HepG2 (cell line): ENCODE data around the gene RPTOR. TPM values are rescaled to one million over a fixed set of nuclear protein-coding genes. Genes with fewer than 3 reads are reported as not detected.

Source experiments
- ARID2 ChIP-seq: sonication (generic); formaldehyde crosslinking; IDR thresholded peaks from 2 replicates; pipeline ENCODE4 v1.8.1; 2022; ENCODE audit warnings: mild to moderate bottlenecking, missing genetic modification reagents, borderline replicate concordance
- BCL6 ChIP-seq: IDR thresholded peaks from 2 replicates; pipeline ENCODE4 v1.6.1; 2016; ENCODE audit warnings: missing genetic modification reagents, missing compliant biosample characterization
- CEBPG ChIP-seq: IDR thresholded peaks from 2 replicates; pipeline ENCODE4 v1.6.1; 2016
- GZF1 ChIP-seq: sonication (generic); formaldehyde crosslinking; IDR thresholded peaks from 2 replicates; pipeline ENCODE4 v1.5.1; 2020; ENCODE audit warnings: mild to moderate bottlenecking, missing genetic modification reagents
- KIAA2018 ChIP-seq: sonication (generic); formaldehyde crosslinking; IDR thresholded peaks from 2 replicates; pipeline ENCODE4 v1.5.0; 2020; ENCODE audit warnings: mild to moderate bottlenecking, missing genetic modification reagents, borderline replicate concordance
- MATR3 ChIP-seq: sonication (generic); formaldehyde crosslinking; IDR thresholded peaks from 2 replicates; pipeline ENCODE4 v1.4.0; 2020; ENCODE audit warnings: missing genetic modification reagents
- MYC ChIP-seq: sonication (generic); formaldehyde crosslinking; IDR thresholded peaks from 2 replicates; pipeline ENCODE4 v1.9.0; 2021; ENCODE audit warnings: missing genetic modification reagents, borderline replicate concordance
- ZNF275 ChIP-seq: sonication (generic); formaldehyde crosslinking; IDR thresholded peaks from 2 replicates; pipeline ENCODE4 v1.8.0; 2022; ENCODE audit warnings: missing genetic modification reagents, mild to moderate bottlenecking, inconsistent platforms, borderline replicate concordance
- ZNF292 ChIP-seq: sonication (generic); formaldehyde crosslinking; IDR thresholded peaks from 2 replicates; pipeline ENCODE4 v1.8.1; 2022; ENCODE audit warnings: mild to moderate bottlenecking, low read depth, missing genetic modification reagents, borderline replicate concordance
- ZNF343 ChIP-seq: sonication (generic); formaldehyde crosslinking; IDR thresholded peaks from 2 replicates; pipeline ENCODE4 v1.4.0; 2020; ENCODE audit warnings: mild to moderate bottlenecking, missing genetic modification reagents
- ZNF350 ChIP-seq: sonication (generic); formaldehyde crosslinking; IDR thresholded peaks from 2 replicates; pipeline ENCODE4 v1.4.0; 2020; ENCODE audit warnings: mild to moderate bottlenecking, low read depth, missing genetic modification reagents, borderline replicate concordance
- ZNF580 ChIP-seq: IDR thresholded peaks from 2 replicates; pipeline ENCODE4 v1.6.1; 2016; ENCODE audit warnings: low read depth, borderline replicate concordance
- ZNF639 ChIP-seq: conservative IDR thresholded peaks from 2 replicates; pipeline ENCODE4 v1.6.1; 2018; ENCODE audit warnings: missing genetic modification reagents
- ZNF800 ChIP-seq: sonication (generic); formaldehyde crosslinking; IDR thresholded peaks from 2 replicates; pipeline ENCODE4 v1.4.0; 2020; ENCODE audit warnings: missing genetic modification reagents
- polyA plus RNA-seq, 8 experiments: library from polyadenylated mRNA; depleted of rRNA in 3 of 8; stranded (reverse) in 7 of 8; unstranded in 1 of 8; fragments of >200 nt; fragmentation: Illumina TruSeq in 4 of 8; extraction: Trizol in 4 of 8; gene quantifications; 2 replicates each; pipeline versions ENCODE4 v1.2.1 to v1.2.3, GENCODE V29; 2011 to 2016; ENCODE audit warnings: low read depth in 4 of 8, missing spikeins in 1 of 8, mixed read lengths in 1 of 8; ENCODE audit not compliant: insufficient read depth in 1 of 8
- total RNA-seq, 5 experiments: library from RNA; depleted of rRNA; stranded (reverse); fragments of >200 nt; fragmentation: Illumina TruSeq; extraction: Trizol; gene quantifications; 2 replicates each; pipeline ENCODE4 v1.2.3, GENCODE V29; 2016; ENCODE audit warnings: low read depth in 1 of 5

The RPTOR gene
- total and polyA plus RNA-seq, 2 of the 13 experiments (the other 11 are each of a cell fraction or from before 2014, with no cell fraction given), result 6.6 to 25.3 TPM

GRCh38 chr17:80990921-80991644, 446.4 kb downstream of the RPTOR start (continued):
- TF ChIP-seq ZNF639 (no peak), KIAA2018 (no peak), ZNF800 (CRISPR knock-in tag) (0 out of 2 replicates have a peak, but pooled peaks have one; percentile 61), ARID2 (CRISPR knock-in tag) (no peak), ZNF350 (CRISPR knock-in tag) (peak; percentile 13; the same call in 1 of the 2 replicates), ZNF292 (CRISPR knock-in tag) (peak; percentile 61), ZNF275 (CRISPR knock-in tag) (peak; percentile 8; the same call in 1 of the 2 replicates), CEBPG (CRISPR knock-in tag) (peak; percentile 14; the same call in 1 of the 2 replicates), MYC (CRISPR knock-in tag) (0 out of 2 replicates have a peak, but pooled peaks have one; percentile 18), GZF1 (CRISPR knock-in tag) (no peak), ZNF580 (CRISPR knock-in tag) (peak; percentile 37; the same call in 1 of the 2 replicates), MATR3 (CRISPR knock-in tag) (no peak), BCL6 (peak; percentile 35; the same call in 1 of the 2 replicates), ZNF343 (CRISPR knock-in tag) (peak; percentile 72; the same call in 1 of the 2 replicates)
